HG02571 (cell line): Measurements from ENCODE around the gene RARS2.

ENCODE experiments used
- ATAC-seq: cut with Tn5 transposase; IDR thresholded peaks from one replicate; pipeline ENCODE4 v1.9.1; 2021; ENCODE audit warnings: mild to moderate bottlenecking, moderate library complexity; ENCODE audit not compliant: unreplicated experiment

Gene RARS2

GRCh38 chr6:87574237-87574804 lies 15.5 kb downstream of the RARS2 start:
- ATAC-seq, result no peak

- ATAC-seq, result no peak
Observed at GRCh38 chr6:87573307-87574024, 16.3 kb downstream of the RARS2 start.

- no peak for ATAC-seq
Observed at GRCh38 chr6:87572883-87573282, 16.9 kb downstream of the RARS2 start.

- ATAC-seq, result no peak
Observed at GRCh38 chr6:87572021-87572420, 17.8 kb downstream of the RARS2 start.

- ATAC-seq, result no peak
Observed at GRCh38 chr6:87561017-87561416, 28.8 kb downstream of the RARS2 start.

GRCh38 chr6:87558446-87558845 lies 31.3 kb downstream of the RARS2 start:
- ATAC-seq, result no peak

- no peak for ATAC-seq
Observed at GRCh38 chr6:87555506-87555905, 34.3 kb downstream of the RARS2 start.

GRCh38 chr6:87553159-87553765 lies 36.5 kb downstream of the RARS2 start:
- no peak for ATAC-seq

GRCh38 chr6:87551799-87552198 lies 38.0 kb downstream of the RARS2 start:
- ATAC-seq, result no peak

- no peak for ATAC-seq
Observed at GRCh38 chr6:87544474-87544735, 45.4 kb downstream of the RARS2 start.

- no peak for ATAC-seq
Observed at GRCh38 chr6:87543696-87544473, 45.9 kb downstream of the RARS2 start.

- no peak for ATAC-seq
Observed at GRCh38 chr6:87541744-87542143, 48.0 kb downstream of the RARS2 start.

- ATAC-seq, result no peak
Observed at GRCh38 chr6:87541041-87541440, 48.7 kb downstream of the RARS2 start.

GRCh38 chr6:87540539-87540938 lies 49.2 kb downstream of the RARS2 start:
- no peak for ATAC-seq

GRCh38 chr6:87539554-87539953 lies 50.2 kb downstream of the RARS2 start:
- ATAC-seq, result no peak

- ATAC-seq, result no peak
Observed at GRCh38 chr6:87538510-87539260, 51.1 kb downstream of the RARS2 start.

GRCh38 chr6:87534377-87535047 lies 55.3 kb downstream of the RARS2 start:
- ATAC-seq, result no peak

- ATAC-seq, result no peak
Observed at GRCh38 chr6:87529221-87529620, 60.6 kb downstream of the RARS2 start.

GRCh38 chr6:87522686-87523085 lies 67.1 kb downstream of the RARS2 start:
- ATAC-seq, result no peak

GRCh38 chr6:87518453-87518852 lies 71.3 kb downstream of the RARS2 start:
- no peak for ATAC-seq

GRCh38 chr6:87514831-87515230 lies 75.0 kb downstream of the RARS2 start:
- no peak for ATAC-seq
